SU-DHL-6 (cell line): ENCODE measurements around the gene TNFRSF21.

ENCODE experiments used
- EZH2phosphoT487 ChIP-seq: fragments of 200-600 bp; sonication (generic), shearing (Covaris generic); conservative IDR thresholded peaks from 2 replicates; pipeline ENCODE4 v1.6.1; 2018; ENCODE audit warnings: mild to moderate bottlenecking, antibody characterized with exemption, low read length, moderate library complexity, mixed read lengths
- TF ChIP-seq, protein P1 (sequence below): fragments of 200-600 bp; sonication (generic); IDR thresholded peaks from one replicate; pipeline ENCODE4 v1.5.1; 2017; ENCODE audit warnings: antibody characterized with exemption, mild to moderate bottlenecking, low read length, moderate library complexity; ENCODE audit not compliant: insufficient read depth, poor library complexity, severe bottlenecking

DNA sequence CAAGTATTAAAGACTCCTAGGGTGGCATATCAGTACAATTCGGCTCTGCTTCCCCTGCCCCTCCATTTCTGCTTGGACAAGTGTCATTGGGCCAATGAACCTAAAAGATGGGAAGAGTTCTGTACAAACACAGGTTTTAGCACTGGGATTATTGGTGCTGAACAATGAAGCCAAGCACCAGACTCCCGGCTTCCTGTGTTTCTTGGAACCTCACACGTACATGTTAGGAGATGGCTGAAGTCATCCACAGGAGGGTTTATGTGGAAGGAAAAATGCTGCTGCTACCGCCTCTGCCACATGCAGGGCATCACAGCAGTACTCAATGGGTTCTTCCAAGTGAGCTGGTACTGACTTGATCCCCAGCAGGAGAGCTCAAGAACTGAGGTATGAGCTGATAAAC is 49.7 kb downstream of the TNFRSF21 start:
- TF ChIP-seq, protein P1, sequence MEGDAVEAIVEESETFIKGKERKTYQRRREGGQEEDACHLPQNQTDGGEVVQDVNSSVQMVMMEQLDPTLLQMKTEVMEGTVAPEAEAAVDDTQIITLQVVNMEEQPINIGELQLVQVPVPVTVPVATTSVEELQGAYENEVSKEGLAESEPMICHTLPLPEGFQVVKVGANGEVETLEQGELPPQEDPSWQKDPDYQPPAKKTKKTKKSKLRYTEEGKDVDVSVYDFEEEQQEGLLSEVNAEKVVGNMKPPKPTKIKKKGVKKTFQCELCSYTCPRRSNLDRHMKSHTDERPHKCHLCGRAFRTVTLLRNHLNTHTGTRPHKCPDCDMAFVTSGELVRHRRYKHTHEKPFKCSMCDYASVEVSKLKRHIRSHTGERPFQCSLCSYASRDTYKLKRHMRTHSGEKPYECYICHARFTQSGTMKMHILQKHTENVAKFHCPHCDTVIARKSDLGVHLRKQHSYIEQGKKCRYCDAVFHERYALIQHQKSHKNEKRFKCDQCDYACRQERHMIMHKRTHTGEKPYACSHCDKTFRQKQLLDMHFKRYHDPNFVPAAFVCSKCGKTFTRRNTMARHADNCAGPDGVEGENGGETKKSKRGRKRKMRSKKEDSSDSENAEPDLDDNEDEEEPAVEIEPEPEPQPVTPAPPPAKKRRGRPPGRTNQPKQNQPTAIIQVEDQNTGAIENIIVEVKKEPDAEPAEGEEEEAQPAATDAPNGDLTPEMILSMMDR: no peak
- TF ChIP-seq EZH2phosphoT487: no peak
